ENCODE data around the gene GRPEL1.
"Not testable (repeated sequence)": the region's sequence is repeated elsewhere in the genome, so short reads cannot be mapped to it uniquely, and the experiment has no call there.

The GRPEL1 gene

GRCh38 chr4:7092026-7092425 lies 24.2 kb upstream of the GRPEL1 start:
- Histone ChIP-seq H3K27ac (ENCODE audit: low read length) (no peak overlapping the region), H3K4me1 (ENCODE audit: control insufficient read depth, insufficient read depth, low read length) (no peaks in the 10 kb centered on the region), H3K4me3 (ENCODE audit: low read length) (no peak overlapping the region), H3K36me3 (ENCODE audit: control insufficient read depth, insufficient read depth, low read length) (peaks cover 5% of the 10 kb centered on the region; the same call in 1 of the 2 replicates), H3K9me3 (ENCODE audit: control insufficient read depth, insufficient read depth, low read length) (no peaks in the 10 kb centered on the region; the same call in 1 of the 2 replicates), H3K27me3 (ENCODE audit: control insufficient read depth, insufficient read depth, low read length) (peaks cover 53% of the 10 kb centered on the region)
- WGBS (ENCODE audit: insufficient coverage, insufficient read length): no CpG with 5 or more reads among the region's 3 CpGs
- DNase-seq (ENCODE audit: low read depth, low spot score): no peak

- Histone ChIP-seq H3K9me3 (ENCODE audit: control insufficient read depth, insufficient read depth, low read length) (no peaks in the 10 kb centered on the region), H3K27ac (ENCODE audit: low read length) (no peak overlapping the region), H3K36me3 (ENCODE audit: control insufficient read depth, insufficient read depth, low read length) (no peaks in the 10 kb centered on the region), H3K27me3 (ENCODE audit: control insufficient read depth, insufficient read depth, low read length) (peaks cover 34% of the 10 kb centered on the region), H3K4me1 (ENCODE audit: control insufficient read depth, insufficient read depth, low read length) (no peaks in the 10 kb centered on the region), H3K4me3 (ENCODE audit: low read length) (no peak overlapping the region)
- no CpG with 5 or more reads among the region's 5 CpGs for WGBS (ENCODE audit: insufficient coverage, insufficient read length)
- no peak for DNase-seq (ENCODE audit: low read depth, low spot score)
These were observed 21.5 kb upstream of the GRPEL1 start for GRCh38 chr4:7089213-7089986.

- Histone ChIP-seq H3K4me3 (ENCODE audit: low read length) (no peak overlapping the region), H3K36me3 (ENCODE audit: control insufficient read depth, insufficient read depth, low read length) (no peaks in the 10 kb centered on the region), H3K27ac (ENCODE audit: low read length) (no peak overlapping the region), H3K9me3 (ENCODE audit: control insufficient read depth, insufficient read depth, low read length) (no peaks in the 10 kb centered on the region), H3K27me3 (ENCODE audit: control insufficient read depth, insufficient read depth, low read length) (peaks cover 26% of the 10 kb centered on the region), H3K4me1 (ENCODE audit: control insufficient read depth, insufficient read depth, low read length) (no peaks in the 10 kb centered on the region)
- DNase-seq (ENCODE audit: low read depth, low spot score): no peak
- no CpG with 5 or more reads among the region's 3 CpGs for WGBS (ENCODE audit: insufficient coverage, insufficient read length)
These were observed 19.2 kb upstream of the GRPEL1 start for GRCh38 chr4:7087036-7087435.

GRCh38 chr4:7086384-7086783 lies 18.5 kb upstream of the GRPEL1 start:
- no CpG with 5 or more reads among the region's 1 CpG for WGBS (ENCODE audit: insufficient coverage, insufficient read length)
- Histone ChIP-seq H3K4me3 (ENCODE audit: low read length) (no peak overlapping the region), H3K27ac (ENCODE audit: low read length) (no peak overlapping the region), H3K4me1 (ENCODE audit: control insufficient read depth, insufficient read depth, low read length) (no peaks in the 10 kb centered on the region), H3K27me3 (ENCODE audit: control insufficient read depth, insufficient read depth, low read length) (peaks cover 23% of the 10 kb centered on the region), H3K36me3 (ENCODE audit: control insufficient read depth, insufficient read depth, low read length) (no peaks in the 10 kb centered on the region), H3K9me3 (ENCODE audit: control insufficient read depth, insufficient read depth, low read length) (no peaks in the 10 kb centered on the region)
- no peak for DNase-seq (ENCODE audit: low read depth, low spot score)

GRCh38 chr4:7084564-7084961 lies 16.7 kb upstream of the GRPEL1 start:
- not testable (repeated sequence) for H3K4me1 ChIP-seq (ENCODE audit: control insufficient read depth, insufficient read depth, low read length); H3K27ac ChIP-seq (ENCODE audit: low read length); H3K9me3 ChIP-seq (ENCODE audit: control insufficient read depth, insufficient read depth, low read length); H3K4me3 ChIP-seq (ENCODE audit: low read length); DNase-seq (ENCODE audit: low read depth, low spot score); H3K36me3 ChIP-seq (ENCODE audit: control insufficient read depth, insufficient read depth, low read length)
- peaks cover 13% of the 10 kb centered on the region; the same call in 1 of the 2 replicates for H3K27me3 ChIP-seq (ENCODE audit: control insufficient read depth, insufficient read depth, low read length)
- no CpG with 5 or more reads among the region's 9 CpGs for WGBS (ENCODE audit: insufficient coverage, insufficient read length)

GRCh38 chr4:7083597-7084563 lies 16.0 kb upstream of the GRPEL1 start:
- Histone ChIP-seq H3K9me3 (ENCODE audit: control insufficient read depth, insufficient read depth, low read length) (no peaks in the 10 kb centered on the region), H3K36me3 (ENCODE audit: control insufficient read depth, insufficient read depth, low read length) (no peaks in the 10 kb centered on the region), H3K27me3 (ENCODE audit: control insufficient read depth, insufficient read depth, low read length) (peaks cover 8% of the 10 kb centered on the region; the same call in 1 of the 2 replicates), H3K27ac (ENCODE audit: low read length) (no peak overlapping the region), H3K4me1 (ENCODE audit: control insufficient read depth, insufficient read depth, low read length) (no peaks in the 10 kb centered on the region), H3K4me3 (ENCODE audit: low read length) (no peak overlapping the region)
- WGBS (ENCODE audit: insufficient coverage, insufficient read length): no CpG with 5 or more reads among the region's 9 CpGs
- DNase-seq (ENCODE audit: low read depth, low spot score): no peak

DNA sequence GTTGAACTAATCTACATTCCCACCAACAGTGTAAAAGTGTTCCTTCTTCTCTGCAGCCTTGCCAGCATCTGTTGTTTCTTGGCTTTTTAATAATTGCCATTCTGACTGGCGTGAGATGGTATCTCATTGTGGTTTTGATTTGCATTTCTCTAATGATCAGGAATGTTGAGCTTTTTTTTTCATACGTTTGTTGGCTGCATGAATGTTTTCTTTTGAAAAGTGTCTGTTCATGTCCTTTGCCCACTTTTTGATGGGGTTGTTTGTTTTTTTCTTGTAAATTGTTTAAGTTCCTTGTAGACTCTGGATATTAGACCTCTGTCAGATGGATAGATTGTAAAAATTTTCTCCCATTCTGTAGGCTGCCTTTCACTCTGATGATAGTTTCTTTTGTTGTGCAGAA lies 12.0 kb upstream of the GRPEL1 start:
- H3K4me3 ChIP-seq (ENCODE audit: low read length); H3K36me3 ChIP-seq (ENCODE audit: control insufficient read depth, insufficient read depth, low read length); H3K27ac ChIP-seq (ENCODE audit: low read length); H3K27me3 ChIP-seq (ENCODE audit: control insufficient read depth, insufficient read depth, low read length); H3K9me3 ChIP-seq (ENCODE audit: control insufficient read depth, insufficient read depth, low read length); DNase-seq (ENCODE audit: low read depth, low spot score); H3K4me1 ChIP-seq (ENCODE audit: control insufficient read depth, insufficient read depth, low read length): not testable (repeated sequence)
- WGBS (ENCODE audit: insufficient coverage, insufficient read length): no CpG with 5 or more reads among the region's 2 CpGs

DNA sequence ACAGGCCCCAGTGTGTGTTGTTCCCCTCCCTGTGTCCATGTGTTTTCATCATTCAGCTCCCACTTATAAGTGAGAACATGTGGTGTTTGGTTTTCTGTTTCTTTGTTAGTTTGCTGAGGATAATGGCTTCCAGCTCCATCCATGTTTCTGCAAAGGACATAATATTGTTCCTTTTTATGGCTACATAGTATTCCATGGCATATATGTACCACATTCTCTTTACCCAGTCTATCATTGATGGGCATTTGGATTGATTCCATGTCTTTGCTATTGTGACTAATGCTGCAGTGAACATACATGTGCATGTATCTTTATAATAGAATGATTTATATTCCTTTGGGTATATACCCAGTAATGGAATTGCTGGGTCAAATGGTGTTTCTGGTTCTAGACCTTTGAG lies 11.6 kb upstream of the GRPEL1 start:
- not testable (repeated sequence) for DNase-seq (ENCODE audit: low read depth, low spot score); H3K27me3 ChIP-seq (ENCODE audit: control insufficient read depth, insufficient read depth, low read length); H3K4me3 ChIP-seq (ENCODE audit: low read length); H3K4me1 ChIP-seq (ENCODE audit: control insufficient read depth, insufficient read depth, low read length); H3K27ac ChIP-seq (ENCODE audit: low read length); H3K9me3 ChIP-seq (ENCODE audit: control insufficient read depth, insufficient read depth, low read length); H3K36me3 ChIP-seq (ENCODE audit: control insufficient read depth, insufficient read depth, low read length)

- H3K36me3 ChIP-seq (ENCODE audit: control insufficient read depth, insufficient read depth, low read length): no peaks in the 10 kb centered on the region
- no peak for DNase-seq (ENCODE audit: low read depth, low spot score)
- no peaks in the 10 kb centered on the region; the same call in 1 of the 2 replicates for H3K27me3 ChIP-seq (ENCODE audit: control insufficient read depth, insufficient read depth, low read length)
- WGBS (ENCODE audit: insufficient coverage, insufficient read length): no CpG with 5 or more reads among the region's 5 CpGs
- H3K27ac ChIP-seq (ENCODE audit: low read length): no peak overlapping the region
- no peak overlapping the region for H3K4me3 ChIP-seq (ENCODE audit: low read length)
- no peaks in the 10 kb centered on the region for H3K9me3 ChIP-seq (ENCODE audit: control insufficient read depth, insufficient read depth, low read length)
- no peaks in the 10 kb centered on the region for H3K4me1 ChIP-seq (ENCODE audit: control insufficient read depth, insufficient read depth, low read length)
These were observed 10.2 kb upstream of the GRPEL1 start for GRCh38 chr4:7078025-7078424.

- no CpG with 5 or more reads among the region's 12 CpGs for WGBS (ENCODE audit: insufficient coverage, insufficient read length)
- no peak overlapping the region for H3K4me3 ChIP-seq (ENCODE audit: low read length)
- H3K27ac ChIP-seq (ENCODE audit: low read length): no peak overlapping the region
- no peaks in the 10 kb centered on the region for H3K36me3 ChIP-seq (ENCODE audit: control insufficient read depth, insufficient read depth, low read length)
- no peaks in the 10 kb centered on the region for H3K4me1 ChIP-seq (ENCODE audit: control insufficient read depth, insufficient read depth, low read length)
- no peak for DNase-seq (ENCODE audit: low read depth, low spot score)
- H3K9me3 ChIP-seq (ENCODE audit: control insufficient read depth, insufficient read depth, low read length): no peaks in the 10 kb centered on the region
- no peaks in the 10 kb centered on the region; the same call in 1 of the 2 replicates for H3K27me3 ChIP-seq (ENCODE audit: control insufficient read depth, insufficient read depth, low read length)
These were observed 9.5 kb upstream of the GRPEL1 start for GRCh38 chr4:7077371-7077770.

Data from iPS DF 6.9 (cell line).